Limb (tissue), 2 donors: Measurements from ENCODE around the gene ARHGAP20.
"Not testable (repeated sequence)": the region's sequence is repeated elsewhere in the genome, so short reads cannot be mapped to it uniquely, and the experiment has no call there.

Experiments
- DNase-seq, 2 donors: peaks; one replicate each; pipeline ENCODE4 v3.0.0-alpha.2; 2016; ENCODE audit errors: extremely low spot score in 2 of 2

Gene ARHGAP20

DNA sequence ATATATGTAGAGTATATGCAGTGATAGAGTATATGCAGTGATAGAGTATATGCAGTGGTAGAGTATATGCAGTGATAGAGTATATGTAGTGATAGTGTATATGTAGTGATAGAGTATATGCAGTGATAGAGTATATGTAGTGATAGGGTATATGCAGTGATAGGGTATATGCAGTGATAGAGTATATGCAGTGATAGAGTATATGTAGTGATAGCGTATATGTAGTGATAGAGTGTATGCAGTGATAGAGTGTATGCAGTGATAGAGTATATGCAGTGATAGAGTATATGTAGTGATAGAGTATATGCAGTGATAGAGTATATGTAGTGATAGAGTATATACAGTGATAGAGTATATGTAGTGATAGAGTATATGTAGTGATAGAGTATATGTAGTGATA lies 92.9 kb downstream of the ARHGAP20 start:
- DNase-seq = not testable (repeated sequence)

DNA sequence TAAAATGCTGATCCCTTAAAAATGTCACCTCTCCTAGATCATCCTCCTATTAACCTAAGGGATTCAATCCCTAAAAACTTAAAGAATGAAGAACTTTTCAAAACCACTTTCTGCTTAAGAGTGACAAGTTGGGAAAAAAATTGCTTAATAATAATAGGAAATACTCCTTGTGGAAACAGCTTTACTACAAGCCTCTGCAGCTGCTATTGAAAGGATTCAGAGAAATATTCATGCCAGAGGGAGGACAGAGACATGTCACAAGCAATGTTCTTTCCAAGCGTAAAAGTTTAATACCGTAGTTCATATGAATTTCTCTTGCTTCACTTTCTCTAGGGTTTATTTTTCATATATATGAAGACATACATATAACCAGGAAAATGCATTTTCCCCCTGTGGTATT lies 98.2 kb downstream of the ARHGAP20 start:
- DNase-seq = no peak

DNA sequence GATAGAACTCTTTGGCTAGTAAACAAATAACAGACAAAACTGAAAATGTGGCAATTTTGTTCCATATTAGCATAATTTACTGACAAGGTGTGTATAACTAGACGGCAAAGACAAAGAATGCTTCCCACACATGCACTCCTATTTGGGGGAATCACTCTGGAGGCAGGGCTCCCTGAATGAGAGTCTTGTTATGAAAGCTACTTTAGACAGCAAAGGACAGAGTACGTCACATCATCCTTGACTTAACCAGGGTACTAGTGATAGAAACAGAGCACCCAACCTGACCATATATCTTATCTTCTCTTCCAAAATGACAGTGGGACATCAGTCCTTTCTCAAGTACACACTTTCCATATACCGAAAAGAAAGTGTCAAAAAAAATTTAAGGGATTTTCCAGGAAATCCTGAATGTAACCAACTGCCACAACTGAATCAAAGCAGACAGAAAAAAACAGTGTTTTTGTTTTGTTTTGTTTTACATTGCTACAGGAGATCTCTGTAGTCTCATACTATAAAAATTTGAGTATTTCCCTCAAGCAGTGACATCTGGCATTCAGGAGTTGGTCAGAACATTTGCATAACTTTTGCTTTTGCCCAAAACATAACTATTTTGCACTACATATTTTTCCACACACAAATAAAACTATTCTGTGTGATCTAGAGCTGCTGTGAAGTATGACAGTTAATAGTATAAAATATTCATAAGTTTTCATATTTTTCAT lies 98.9 kb downstream of the ARHGAP20 start:
- DNase-seq = no peak

DNA sequence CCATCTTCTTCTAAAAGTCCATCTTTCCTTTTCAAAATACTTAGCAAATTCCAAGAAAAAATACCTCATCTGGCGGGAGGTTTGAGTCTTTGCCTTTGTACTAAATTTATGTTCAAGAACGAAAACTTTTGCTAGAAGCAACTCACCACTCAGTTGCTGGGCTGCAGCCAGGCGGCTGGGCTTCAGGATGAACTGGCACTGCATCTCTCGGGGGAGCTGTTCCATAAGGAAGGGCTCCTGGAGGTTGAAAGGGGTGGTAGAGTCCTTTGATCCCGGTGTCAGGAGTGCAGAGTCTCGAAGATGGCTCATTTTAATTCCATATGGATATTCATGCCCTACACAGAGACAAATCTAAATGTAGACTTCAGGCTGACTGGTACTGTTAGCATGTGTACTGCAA lies 105.8 kb downstream of the ARHGAP20 start:
- no peak for DNase-seq

DNA sequence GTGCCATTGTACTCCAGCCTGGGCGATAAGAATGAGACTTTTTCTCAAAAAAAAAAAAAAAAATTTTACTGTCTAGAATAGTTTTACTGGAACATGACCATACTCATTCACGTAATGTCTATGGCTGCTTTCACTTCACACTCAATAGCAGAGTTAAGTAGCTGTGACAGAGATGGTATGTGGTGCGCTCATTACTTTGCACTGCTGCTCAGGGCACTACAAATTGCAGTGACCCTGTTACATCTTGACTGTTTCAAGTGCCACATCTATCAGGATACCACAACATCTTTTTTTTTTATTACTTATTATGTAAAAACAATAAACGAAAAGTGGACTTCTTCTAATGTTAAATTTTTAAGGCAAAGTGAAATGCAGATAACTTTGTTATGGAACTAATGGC lies 110.3 kb downstream of the ARHGAP20 start:
- DNase-seq = no peak

DNA sequence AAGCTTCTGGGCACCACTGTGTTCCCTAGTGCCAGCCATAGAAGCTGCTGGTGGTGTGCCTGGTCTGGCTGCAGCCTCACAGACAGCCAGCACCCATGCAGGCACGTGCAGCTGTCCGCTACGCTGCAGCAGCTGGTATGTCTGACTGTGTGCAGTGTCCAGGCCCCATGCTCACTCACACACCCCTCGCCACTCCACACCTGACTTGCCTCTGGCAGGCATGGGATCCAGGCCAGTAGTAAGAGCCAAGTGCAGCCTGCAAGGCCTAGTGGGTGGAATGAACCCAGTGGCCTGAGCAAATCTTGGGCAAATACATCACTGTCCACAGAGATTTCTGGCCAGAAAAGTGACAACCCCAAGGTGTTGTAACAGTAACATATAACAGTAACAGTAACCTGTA lies 111.9 kb downstream of the ARHGAP20 start:
- no peak for DNase-seq

DNA sequence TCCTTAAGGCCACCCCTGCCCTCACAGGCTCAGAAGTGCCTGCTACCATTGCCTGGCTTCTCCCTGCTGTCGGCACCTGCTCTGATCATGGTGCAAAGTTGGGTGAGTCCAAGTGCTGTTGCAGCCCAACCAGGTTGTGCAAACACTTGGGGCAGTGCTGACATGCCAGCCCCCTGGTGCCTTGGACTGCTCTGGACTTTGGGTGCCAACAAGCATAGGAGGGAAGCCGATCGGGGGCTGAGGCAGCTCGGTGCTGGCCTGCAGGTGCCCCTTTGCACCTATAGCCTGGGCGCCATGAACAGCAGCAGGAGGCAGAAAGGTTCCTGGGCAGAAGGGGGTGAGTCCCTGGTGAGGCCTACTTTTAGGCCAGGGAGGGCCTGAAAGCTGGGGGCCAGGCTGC lies 113.0 kb downstream of the ARHGAP20 start:
- no peak for DNase-seq

DNA sequence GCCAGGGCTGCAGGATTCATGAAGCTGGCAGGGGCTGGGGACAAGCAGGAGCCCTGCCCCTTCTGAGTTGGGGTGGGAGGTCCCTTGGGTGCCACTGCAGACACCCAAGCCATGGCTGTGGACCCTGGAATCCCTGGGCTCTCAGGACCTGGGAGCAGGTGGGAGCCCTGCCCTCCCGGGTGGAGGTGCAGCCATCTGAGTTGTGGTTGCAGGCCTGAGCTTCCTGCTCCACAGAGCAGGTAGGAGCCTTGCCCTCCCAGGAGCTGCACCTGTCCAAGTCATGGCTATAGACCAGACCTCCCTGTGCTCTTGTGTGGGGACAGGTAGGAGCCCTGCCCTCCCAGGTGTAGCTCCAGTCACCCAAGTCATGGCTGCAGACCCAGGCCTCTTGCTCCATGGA lies 113.5 kb downstream of the ARHGAP20 start:
- DNase-seq = no peak

DNA sequence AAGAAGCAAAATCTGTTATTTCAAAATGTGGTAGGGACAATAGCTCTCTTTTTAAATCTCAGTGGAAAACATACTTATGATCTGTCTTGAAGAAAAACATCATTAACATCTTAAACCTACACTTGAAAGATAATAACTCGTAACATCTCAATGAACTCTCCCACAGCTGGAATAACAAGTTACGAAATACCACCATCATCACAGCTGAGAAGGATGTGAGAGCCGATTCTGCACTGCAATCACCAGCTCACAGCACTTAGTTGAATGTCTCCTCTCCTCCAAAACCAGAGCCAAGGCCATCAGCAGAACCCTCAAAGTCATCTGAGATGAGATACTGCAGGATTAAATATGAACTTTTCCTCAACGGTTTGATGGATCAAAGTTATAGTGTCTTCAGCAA lies 124.3 kb downstream of the ARHGAP20 start:
- DNase-seq = no peak

DNA sequence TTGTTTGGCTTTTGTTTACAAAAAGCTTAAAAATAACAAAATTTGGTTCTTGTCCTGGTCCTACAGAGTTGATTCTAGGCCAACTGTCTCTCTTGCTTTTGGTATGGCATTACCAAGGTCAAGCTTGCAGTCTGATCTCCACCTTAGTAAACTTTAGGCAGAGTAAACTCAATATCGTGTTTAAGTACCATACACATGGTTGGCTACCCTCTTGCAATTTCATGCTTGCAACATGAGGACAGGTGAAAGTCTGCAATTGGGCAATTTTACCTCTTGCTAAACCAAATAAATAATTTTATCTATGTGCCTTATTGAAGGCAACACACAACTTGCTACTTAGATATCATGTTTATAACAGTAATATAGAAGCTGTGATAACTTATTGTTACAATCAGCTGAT lies 125.1 kb downstream of the ARHGAP20 start:
- DNase-seq = no peak

DNA sequence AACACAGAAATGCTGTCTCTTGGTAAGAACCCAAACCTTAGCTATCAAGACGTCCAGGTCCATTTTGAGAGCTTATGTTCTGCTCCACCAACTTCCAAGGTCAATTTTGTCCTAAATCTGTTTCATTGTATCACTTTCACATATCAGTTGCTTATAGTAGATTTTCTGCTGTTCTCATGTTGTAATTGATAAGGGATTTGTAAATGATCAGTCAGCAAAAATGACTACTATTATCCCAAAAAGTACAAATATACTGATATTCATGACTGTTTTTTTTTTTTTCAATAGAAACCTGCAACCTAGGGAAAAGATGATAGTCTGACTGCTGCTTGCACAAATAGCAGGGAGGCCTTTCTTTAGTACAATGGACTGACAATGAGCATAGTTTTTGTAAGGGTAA lies 128.1 kb downstream of the ARHGAP20 start:
- DNase-seq = no peak

DNA sequence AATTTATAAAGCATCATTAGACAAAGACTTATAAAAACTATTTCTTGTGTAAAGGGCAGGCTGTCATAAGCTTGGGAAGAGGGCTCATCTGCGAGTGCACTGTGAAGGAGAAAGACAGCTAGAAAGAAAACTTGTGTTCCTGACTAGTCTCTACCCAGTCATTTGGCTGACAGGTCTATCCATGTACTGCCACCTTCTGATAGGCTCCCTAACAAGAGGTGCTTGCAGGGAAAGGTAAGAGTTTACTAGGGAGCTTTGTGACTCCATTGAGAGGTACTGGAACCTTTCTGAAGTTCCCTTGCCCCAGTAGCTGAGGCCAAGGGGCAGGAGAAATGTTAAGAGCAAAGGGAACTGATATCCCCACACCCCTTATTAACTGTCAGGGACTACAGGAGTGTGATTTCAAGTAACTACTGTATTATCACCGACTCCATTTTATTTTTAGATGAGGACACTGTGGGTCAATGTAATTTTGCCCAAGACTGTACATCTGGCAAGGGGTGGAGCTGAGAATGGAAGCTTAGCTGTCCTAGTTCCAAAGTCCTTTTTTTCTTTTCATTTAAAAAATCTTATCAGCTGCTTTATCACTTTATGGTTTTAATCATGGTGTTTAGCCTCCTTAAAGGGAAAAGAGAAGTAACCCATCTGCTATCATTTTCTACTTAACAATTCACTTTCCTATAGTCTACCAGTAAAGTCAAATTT lies 129.4 kb downstream of the ARHGAP20 start:
- DNase-seq = no peak

DNA sequence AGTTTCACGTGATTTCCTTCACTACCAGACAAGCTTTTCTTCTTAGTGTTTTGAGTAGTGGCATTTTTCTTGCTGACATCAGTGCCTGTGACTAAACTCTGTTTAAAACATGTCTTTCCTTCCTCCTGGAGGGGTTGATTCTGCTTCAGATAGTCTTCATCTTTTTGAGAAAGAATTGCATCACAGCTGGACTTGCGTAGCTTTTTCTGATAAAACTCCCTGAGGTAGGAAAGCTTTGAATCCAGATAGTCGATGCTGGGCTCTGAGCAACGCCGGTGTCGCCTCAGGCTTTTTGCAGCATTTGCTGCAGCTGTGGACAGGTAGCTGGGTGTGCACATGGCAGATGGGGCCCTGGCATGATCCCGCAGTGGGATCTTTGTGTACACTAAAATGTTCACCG lies 131.7 kb downstream of the ARHGAP20 start:
- no peak for DNase-seq

DNA sequence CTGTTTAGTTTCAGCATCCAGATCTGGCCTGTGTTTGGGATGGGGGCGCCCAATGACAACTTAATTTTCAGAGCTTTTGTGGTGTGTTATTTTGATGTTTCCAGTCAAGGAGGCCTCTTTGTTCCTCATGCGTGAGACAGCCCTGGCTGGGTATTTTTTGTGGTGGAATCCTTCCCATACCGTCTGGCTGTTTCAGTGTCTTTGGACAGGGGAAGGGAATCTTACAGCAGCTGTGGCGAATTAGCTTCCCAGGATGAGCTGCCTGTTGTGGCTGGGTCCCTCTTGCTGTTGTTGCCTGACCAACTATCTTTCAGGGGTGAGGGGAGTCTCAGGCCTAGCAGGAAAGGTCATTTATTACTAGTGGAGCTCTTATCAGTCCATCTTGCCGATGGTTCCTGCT lies 138.8 kb downstream of the ARHGAP20 start:
- DNase-seq = no peak

DNA sequence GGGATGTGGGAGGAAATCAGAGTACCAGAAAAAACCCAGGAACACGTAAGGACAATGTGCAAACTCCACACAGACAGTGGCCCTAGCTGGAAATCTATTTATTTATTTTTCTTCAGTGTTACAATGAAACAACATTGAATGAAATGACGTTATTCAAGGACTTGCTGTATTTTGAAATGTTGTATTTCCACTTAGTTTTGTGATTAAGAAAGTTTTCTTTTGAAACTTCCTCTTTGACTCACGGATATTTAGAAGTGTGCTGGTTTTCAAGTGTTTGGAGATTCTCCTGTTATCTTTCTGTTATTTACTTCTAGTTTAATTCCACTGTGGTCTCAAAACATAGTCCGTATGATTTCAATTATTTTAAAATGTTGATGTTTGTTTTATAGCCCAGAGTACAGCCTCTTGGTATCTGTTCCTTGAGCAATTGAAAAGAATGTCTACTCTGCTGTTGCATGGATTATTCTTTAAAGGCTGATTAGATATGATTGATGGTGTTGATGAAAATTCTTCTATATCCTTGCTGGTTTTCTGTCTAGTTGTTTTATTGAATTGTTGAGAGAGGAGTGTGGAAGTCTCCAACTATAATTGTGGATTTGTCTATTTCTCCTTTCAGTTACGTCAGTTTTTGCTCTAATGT lies 141.0 kb downstream of the ARHGAP20 start:
- DNase-seq = no peak

DNA sequence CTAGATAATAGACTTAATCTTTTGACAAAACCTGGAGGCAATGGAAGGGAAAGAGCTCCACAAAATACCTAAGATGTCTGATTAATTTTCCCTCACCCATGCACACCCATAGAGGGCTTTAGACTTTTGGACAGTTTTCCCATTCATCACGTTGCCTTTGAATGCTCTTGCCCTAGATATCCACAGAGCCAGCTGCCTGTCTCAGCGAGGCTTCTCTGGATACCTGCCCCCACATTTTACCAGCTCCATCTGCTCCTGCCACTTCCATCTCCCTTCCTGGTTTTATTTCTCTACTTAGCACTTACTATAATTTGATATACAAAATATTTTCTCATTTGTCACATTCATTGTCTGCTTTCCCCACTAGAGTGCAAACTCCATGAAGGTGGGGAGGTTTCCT lies 145.7 kb downstream of the ARHGAP20 start:
- DNase-seq = no peak

DNA sequence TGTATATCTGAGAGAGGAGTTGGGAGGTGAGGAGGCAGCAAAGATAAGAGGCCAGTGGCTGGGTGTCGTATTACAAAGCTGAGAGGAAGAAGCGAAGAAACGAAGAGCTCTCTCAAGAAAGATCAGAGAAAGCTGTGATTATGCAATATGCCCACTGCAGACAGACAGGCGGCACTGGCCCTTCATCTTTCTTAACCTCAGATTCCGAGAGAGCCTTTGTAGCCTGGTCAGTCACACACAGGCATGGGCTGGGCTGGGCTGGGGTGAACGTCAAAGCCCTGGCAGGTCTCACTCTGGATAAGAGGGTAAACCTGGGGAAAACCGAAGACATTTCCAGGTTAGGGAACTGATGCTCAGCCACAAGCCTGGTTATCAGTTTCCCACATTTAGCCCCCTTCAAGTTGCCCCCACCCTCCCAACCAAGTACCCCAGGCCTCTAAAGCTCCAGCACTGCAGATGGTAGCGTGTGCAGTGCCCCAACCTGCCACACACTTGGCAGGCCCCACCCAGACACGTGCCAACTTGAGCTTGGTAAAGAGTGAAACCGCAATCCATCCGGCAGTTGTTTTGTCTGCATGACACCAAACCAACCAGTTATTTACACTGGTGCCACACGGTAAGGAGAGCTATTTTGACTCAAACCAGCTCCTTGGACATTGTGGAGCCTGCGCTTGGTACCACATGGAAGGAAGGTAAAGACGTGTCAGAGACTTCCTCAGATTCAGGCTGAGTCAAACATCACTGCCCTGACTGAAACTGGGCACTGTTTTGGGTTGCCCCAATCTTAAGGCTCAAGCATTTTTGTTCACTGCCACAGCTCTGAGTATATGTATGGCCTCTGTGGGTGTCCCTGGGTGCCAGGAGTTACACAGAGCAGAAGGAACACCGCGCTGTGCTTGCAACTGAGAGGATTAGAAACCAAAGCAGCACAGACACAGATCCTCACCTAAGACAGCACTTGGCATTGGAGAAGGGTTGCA lies 146.6 kb downstream of the ARHGAP20 start:
- no peak for DNase-seq

DNA sequence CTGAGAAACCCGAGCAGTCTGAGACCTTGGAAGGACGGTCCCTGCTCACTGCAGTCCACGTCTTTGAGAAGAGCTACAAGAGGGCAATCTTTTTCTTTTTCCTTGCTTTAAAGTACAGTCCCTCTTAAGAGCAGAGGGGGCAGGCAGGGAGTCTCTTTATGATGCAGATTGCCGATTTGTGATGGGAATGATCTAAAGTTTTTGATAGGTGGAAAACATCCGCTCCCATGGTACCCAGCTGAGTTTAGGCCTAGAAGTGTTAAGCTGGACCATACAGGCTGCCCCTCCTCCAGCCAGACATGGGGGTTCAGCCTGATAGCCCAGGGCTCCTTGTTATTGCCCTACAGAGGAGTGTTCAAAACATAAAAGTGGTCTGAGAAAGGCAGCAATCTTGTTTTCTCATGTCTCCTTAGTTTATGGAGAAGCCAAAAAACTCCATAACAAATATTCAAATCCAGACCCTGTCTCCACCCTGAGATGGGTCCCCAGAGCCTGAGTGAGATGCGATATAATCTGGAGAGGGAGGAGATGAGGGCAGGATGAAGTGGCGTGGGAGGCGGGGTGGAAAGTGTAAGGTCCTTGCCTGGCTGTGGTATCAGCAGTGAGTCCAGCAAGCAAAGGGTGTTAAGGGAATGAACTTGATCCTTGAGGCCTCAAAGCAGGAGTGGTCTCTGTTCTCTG lies 147.4 kb downstream of the ARHGAP20 start:
- no peak for DNase-seq

DNA sequence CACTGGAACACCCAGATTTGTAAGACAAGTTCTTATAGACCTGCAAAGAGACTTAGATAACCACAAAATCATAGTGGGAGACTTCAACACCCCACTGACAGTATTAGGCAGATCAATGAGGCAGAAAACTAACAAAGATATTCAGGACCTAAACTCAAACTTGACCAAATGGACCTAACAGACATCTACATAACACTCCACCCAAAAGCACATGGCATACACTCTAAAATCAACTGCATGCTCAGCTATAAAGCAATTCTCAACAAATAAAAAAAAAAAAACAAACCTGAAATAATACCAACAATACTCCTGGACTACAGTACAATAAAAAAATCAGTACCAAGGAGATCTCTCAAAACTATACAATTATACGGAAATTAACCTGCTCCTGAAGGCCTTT lies 167.5 kb downstream of the ARHGAP20 start:
- no peak for DNase-seq

DNA sequence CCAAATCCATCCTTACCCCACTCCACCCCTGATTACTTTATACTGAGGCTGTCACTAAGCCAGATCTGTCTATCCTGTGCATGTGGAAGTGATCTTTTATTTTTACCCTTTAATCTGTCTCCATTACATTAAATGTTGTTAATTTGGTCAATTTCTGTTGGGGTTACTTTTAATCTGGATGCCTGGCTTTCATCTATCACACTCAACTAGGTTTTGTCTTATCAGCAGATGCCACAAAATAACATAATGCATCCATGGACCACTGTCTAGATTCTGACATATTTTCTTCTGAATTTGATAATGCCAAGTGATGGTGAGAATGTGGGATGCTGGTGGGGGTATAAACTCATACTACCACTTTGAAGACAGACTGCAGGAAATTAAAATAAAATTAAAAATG lies 174.1 kb downstream of the ARHGAP20 start:
- DNase-seq = no peak
